Fibroblast of lung (primary cell): ENCODE results near the gene CACFD1.

Source experiments
- EZH2 ChIP-seq: IDR thresholded peaks from 2 replicates; pipeline ENCODE4 v1.5.1; 2012; ENCODE audit warnings: low read length, control low read depth, mild to moderate bottlenecking; ENCODE audit errors: missing control alignments
- TF ChIP-seq, protein P1 (sequence below), 2 donors: IDR thresholded peaks in 1 of 2; conservative IDR thresholded peaks in 1 of 2; 1 replicate in 1 of 2; 2 replicates in 1 of 2; pipeline ENCODE4 v1.5.1; 2011 to 2012; ENCODE audit warnings: low read length in 2 of 2, control low read depth in 1 of 2, inconsistent platforms in 1 of 2, low read depth in 1 of 2, mild to moderate bottlenecking in 1 of 2

DNA sequence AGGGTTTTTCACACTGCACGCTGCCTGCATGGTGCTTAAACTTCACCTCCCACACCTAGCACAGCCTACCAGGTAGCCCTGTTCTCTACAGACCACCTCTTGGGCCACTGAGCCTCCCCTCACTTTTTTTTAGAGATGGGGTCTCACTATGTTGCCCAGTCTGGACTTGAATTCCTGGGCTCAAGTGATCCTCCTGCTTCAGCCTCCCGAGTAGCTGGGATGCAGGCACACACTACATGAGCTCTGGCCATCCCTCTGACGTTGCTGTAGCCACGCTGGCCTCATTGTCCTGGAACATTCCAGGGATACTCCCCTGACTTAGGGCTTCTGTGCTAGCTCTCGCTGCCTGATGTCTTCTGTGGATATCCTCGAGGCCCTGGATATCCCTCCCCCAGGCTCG is 7.2 kb upstream of the CACFD1 start:
- TF ChIP-seq, protein P1, sequence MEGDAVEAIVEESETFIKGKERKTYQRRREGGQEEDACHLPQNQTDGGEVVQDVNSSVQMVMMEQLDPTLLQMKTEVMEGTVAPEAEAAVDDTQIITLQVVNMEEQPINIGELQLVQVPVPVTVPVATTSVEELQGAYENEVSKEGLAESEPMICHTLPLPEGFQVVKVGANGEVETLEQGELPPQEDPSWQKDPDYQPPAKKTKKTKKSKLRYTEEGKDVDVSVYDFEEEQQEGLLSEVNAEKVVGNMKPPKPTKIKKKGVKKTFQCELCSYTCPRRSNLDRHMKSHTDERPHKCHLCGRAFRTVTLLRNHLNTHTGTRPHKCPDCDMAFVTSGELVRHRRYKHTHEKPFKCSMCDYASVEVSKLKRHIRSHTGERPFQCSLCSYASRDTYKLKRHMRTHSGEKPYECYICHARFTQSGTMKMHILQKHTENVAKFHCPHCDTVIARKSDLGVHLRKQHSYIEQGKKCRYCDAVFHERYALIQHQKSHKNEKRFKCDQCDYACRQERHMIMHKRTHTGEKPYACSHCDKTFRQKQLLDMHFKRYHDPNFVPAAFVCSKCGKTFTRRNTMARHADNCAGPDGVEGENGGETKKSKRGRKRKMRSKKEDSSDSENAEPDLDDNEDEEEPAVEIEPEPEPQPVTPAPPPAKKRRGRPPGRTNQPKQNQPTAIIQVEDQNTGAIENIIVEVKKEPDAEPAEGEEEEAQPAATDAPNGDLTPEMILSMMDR (conservative IDR thresholded peaks at IDR 0.05 in 1 of 2, IDR thresholded peaks at IDR 0.05 in 1 of 2; ENCODE audit: low read depth in 1 of 2, low read length in 2 of 2): no peak
- TF ChIP-seq EZH2: no peak
